ENCODE measurements around the gene STK32B.

Gene STK32B

GRCh38 chr4:5034206-5034605 lies 17.1 kb upstream of the STK32B start:
- Histone ChIP-seq H3K4me3 (ENCODE audit: low read depth, low read length) (no peak overlapping the region), H3K27me3 (ENCODE audit: control insufficient read depth, insufficient read depth, low read length) (no peaks in the 10 kb centered on the region), H3K4me1 (no peaks in the 10 kb centered on the region), H2AFZ (no peak overlapping the region), H3K9me3 (ENCODE audit: control insufficient read depth, low read length) (no peaks in the 10 kb centered on the region), H3K27ac (no peak overlapping the region), H3K79me2 (no peaks in the 10 kb centered on the region), H3K9ac (no peak overlapping the region), H3K4me2 (ENCODE audit: low read length) (no peak overlapping the region), H3K36me3 (ENCODE audit: control insufficient read depth, insufficient read depth, low read length) (no peaks in the 10 kb centered on the region)
- no peak for TF ChIP-seq CTCF (IDR thresholded peaks at IDR 0.05)

- TF ChIP-seq CTCF (IDR thresholded peaks at IDR 0.05), result no peak
- Histone ChIP-seq H3K27me3 (ENCODE audit: control insufficient read depth, insufficient read depth, low read length) (no peaks in the 10 kb centered on the region), H2AFZ (no peak overlapping the region), H3K9me3 (ENCODE audit: control insufficient read depth, low read length) (no peaks in the 10 kb centered on the region), H3K27ac (no peak overlapping the region), H3K4me2 (ENCODE audit: low read length) (no peak overlapping the region), H3K4me3 (ENCODE audit: low read depth, low read length) (no peak overlapping the region), H3K4me1 (no peaks in the 10 kb centered on the region), H3K36me3 (ENCODE audit: control insufficient read depth, insufficient read depth, low read length) (no peaks in the 10 kb centered on the region), H3K9ac (no peak overlapping the region), H3K79me2 (no peaks in the 10 kb centered on the region)
These were observed 15.0 kb upstream of the STK32B start for GRCh38 chr4:5036239-5036638.

GRCh38 chr4:5037553-5038551 lies 13.4 kb upstream of the STK32B start:
- no peak overlapping the region for H3K27ac ChIP-seq

GRCh38 chr4:5039800-5040199 lies 11.5 kb upstream of the STK32B start:
- Histone ChIP-seq H3K9ac (no peak overlapping the region), H3K4me1 (no peaks in the 10 kb centered on the region), H3K36me3 (ENCODE audit: control insufficient read depth, insufficient read depth, low read length) (no peaks in the 10 kb centered on the region), H3K27me3 (ENCODE audit: control insufficient read depth, insufficient read depth, low read length) (no peaks in the 10 kb centered on the region), H3K27ac (no peak overlapping the region), H3K4me2 (ENCODE audit: low read length) (no peak overlapping the region), H3K9me3 (ENCODE audit: control insufficient read depth, low read length) (no peaks in the 10 kb centered on the region), H2AFZ (no peak overlapping the region), H3K79me2 (no peaks in the 10 kb centered on the region), H3K4me3 (ENCODE audit: low read depth, low read length) (no peak overlapping the region)
- TF ChIP-seq CTCF (IDR thresholded peaks at IDR 0.05), result no peak

More at GRCh38 chr4:5037553-5038551, 13.4 kb upstream of the STK32B start:
- no peaks in the 10 kb centered on the region for H3K27me3 ChIP-seq (ENCODE audit: control insufficient read depth, insufficient read depth, low read length)
- no peak overlapping the region for H3K9ac ChIP-seq
- H3K4me1 ChIP-seq, result no peaks in the 10 kb centered on the region
- TF ChIP-seq CTCF (IDR thresholded peaks at IDR 0.05), result no peak
- H3K4me3 ChIP-seq (ENCODE audit: low read depth, low read length), result no peak overlapping the region
- no peak overlapping the region for H2AFZ ChIP-seq
- H3K36me3 ChIP-seq (ENCODE audit: control insufficient read depth, insufficient read depth, low read length), result no peaks in the 10 kb centered on the region
- H3K79me2 ChIP-seq, result no peaks in the 10 kb centered on the region
- no peaks in the 10 kb centered on the region for H3K9me3 ChIP-seq (ENCODE audit: control insufficient read depth, low read length)
- no peak overlapping the region for H3K4me2 ChIP-seq (ENCODE audit: low read length)
